ENCODE measurements around the gene SPTSSA. TPM values are rescaled to one million over a fixed set of nuclear protein-coding genes. Genes with fewer than 3 reads are reported as not detected.
A peak's percentile ranks its signal among the peaks of the same experiment; 100 is the strongest.

SPTSSA gene
- total RNA-seq, 1 experiment from 2014 or later: 24.5 TPM

DNA sequence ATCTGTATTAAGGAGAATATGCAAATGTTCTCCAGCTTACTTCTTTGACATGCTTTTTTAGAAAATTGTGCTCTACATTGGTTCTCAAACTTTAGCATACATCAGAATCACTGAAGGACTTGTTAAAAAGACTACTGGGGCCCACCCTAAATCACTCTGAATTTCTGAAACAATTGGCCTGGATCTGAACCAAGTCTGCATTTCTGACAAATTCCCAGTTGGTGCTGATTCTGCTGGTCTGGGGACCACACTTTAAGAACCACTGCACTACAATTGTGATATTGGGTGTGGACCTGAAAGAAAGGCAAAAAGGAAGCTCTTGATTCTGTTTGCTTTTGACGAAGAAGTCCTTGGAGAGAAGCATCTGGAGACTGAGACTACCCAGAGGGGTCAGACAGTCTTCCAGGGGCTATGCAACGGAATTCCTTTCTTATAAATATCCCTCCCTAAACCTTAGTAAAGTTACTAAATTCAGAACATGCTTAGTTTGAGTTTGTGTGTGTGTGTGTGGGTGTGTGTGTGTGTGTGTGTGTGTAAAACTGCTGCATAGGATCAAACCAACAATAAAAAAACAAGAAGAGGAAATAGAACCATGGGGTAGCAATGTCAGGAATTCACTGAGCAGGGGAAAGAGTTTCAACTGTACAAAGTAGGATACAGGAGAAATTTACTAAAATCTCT is 40.6 kb upstream of the SPTSSA start:
- no peaks in the 10 kb centered on the region for H3K9me3 Mint-ChIP-seq
- no peaks in the 10 kb centered on the region for H3K27me3 Mint-ChIP-seq (ENCODE audit: low read depth)
- TF ChIP-seq CBFB (CRISPR knock-in tag; IDR thresholded peaks at IDR 0.05; ENCODE audit: low read depth) (no peak), NFYB (CRISPR knock-in tag; conservative IDR thresholded peaks at IDR 0.05; ENCODE audit: low read depth) (no peak), JAZF1 (CRISPR knock-in tag; IDR thresholded peaks at IDR 0.05) (no peak), PRRX2 (CRISPR knock-in tag; IDR thresholded peaks at IDR 0.05) (no peak), ZNF219 (CRISPR knock-in tag; IDR thresholded peaks at IDR 0.05; ENCODE audit: borderline replicate concordance) (no peak), RELA (CRISPR knock-in tag; IDR thresholded peaks at IDR 0.05; ENCODE audit: borderline replicate concordance) (no peak), ETV6 (CRISPR knock-in tag; IDR thresholded peaks at IDR 0.05) (no peak), IRF2 (CRISPR knock-in tag; IDR thresholded peaks at IDR 0.05; ENCODE audit: borderline replicate concordance, low read depth) (no peak), SP1 (CRISPR knock-in tag; conservative IDR thresholded peaks at IDR 0.05) (no peak), NR3C1 (CRISPR knock-in tag; conservative IDR thresholded peaks at IDR 0.05; ENCODE audit: low read depth) (no peak)
- TF ChIP-seq, protein P1, sequence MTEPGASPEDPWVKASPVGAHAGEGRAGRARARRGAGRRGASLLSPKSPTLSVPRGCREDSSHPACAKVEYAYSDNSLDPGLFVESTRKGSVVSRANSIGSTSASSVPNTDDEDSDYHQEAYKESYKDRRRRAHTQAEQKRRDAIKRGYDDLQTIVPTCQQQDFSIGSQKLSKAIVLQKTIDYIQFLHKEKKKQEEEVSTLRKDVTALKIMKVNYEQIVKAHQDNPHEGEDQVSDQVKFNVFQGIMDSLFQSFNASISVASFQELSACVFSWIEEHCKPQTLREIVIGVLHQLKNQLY (CRISPR knock-in tag; IDR thresholded peaks at IDR 0.05): no peak
- TF ChIP-seq, protein P2, sequence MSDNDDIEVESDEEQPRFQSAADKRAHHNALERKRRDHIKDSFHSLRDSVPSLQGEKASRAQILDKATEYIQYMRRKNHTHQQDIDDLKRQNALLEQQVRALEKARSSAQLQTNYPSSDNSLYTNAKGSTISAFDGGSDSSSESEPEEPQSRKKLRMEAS (CRISPR knock-in tag; IDR thresholded peaks at IDR 0.05): no peak
- TF ChIP-seq, protein P3, sequence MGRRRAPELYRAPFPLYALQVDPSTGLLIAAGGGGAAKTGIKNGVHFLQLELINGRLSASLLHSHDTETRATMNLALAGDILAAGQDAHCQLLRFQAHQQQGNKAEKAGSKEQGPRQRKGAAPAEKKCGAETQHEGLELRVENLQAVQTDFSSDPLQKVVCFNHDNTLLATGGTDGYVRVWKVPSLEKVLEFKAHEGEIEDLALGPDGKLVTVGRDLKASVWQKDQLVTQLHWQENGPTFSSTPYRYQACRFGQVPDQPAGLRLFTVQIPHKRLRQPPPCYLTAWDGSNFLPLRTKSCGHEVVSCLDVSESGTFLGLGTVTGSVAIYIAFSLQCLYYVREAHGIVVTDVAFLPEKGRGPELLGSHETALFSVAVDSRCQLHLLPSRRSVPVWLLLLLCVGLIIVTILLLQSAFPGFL (CRISPR knock-in tag; IDR thresholded peaks at IDR 0.05; ENCODE audit: borderline replicate concordance): no peak
- TF ChIP-seq, protein P4, sequence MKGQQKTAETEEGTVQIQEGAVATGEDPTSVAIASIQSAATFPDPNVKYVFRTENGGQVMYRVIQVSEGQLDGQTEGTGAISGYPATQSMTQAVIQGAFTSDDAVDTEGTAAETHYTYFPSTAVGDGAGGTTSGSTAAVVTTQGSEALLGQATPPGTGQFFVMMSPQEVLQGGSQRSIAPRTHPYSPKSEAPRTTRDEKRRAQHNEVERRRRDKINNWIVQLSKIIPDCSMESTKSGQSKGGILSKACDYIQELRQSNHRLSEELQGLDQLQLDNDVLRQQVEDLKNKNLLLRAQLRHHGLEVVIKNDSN (CRISPR knock-in tag; IDR thresholded peaks at IDR 0.05): no peak
- TF ChIP-seq, protein P5, sequence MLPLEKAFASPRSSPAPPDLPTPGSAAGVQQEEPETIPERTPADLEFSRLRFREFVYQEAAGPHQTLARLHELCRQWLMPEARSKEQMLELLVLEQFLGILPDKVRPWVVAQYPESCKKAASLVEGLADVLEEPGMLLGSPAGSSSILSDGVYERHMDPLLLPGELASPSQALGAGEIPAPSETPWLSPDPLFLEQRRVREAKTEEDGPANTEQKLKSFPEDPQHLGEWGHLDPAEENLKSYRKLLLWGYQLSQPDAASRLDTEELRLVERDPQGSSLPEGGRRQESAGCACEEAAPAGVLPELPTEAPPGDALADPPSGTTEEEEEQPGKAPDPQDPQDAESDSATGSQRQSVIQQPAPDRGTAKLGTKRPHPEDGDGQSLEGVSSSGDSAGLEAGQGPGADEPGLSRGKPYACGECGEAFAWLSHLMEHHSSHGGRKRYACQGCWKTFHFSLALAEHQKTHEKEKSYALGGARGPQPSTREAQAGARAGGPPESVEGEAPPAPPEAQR (CRISPR knock-in tag; IDR thresholded peaks at IDR 0.05): no peak
- TF ChIP-seq, protein P6, sequence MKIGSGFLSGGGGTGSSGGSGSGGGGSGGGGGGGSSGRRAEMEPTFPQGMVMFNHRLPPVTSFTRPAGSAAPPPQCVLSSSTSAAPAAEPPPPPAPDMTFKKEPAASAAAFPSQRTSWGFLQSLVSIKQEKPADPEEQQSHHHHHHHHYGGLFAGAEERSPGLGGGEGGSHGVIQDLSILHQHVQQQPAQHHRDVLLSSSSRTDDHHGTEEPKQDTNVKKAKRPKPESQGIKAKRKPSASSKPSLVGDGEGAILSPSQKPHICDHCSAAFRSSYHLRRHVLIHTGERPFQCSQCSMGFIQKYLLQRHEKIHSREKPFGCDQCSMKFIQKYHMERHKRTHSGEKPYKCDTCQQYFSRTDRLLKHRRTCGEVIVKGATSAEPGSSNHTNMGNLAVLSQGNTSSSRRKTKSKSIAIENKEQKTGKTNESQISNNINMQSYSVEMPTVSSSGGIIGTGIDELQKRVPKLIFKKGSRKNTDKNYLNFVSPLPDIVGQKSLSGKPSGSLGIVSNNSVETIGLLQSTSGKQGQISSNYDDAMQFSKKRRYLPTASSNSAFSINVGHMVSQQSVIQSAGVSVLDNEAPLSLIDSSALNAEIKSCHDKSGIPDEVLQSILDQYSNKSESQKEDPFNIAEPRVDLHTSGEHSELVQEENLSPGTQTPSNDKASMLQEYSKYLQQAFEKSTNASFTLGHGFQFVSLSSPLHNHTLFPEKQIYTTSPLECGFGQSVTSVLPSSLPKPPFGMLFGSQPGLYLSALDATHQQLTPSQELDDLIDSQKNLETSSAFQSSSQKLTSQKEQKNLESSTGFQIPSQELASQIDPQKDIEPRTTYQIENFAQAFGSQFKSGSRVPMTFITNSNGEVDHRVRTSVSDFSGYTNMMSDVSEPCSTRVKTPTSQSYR (CRISPR knock-in tag; IDR thresholded peaks at IDR 0.05): no peak
- H3K4me1 Mint-ChIP-seq: peaks cover 15% of the 10 kb centered on the region
- POLR2A ChIA-PET: no interaction called here
- DNase-seq (ENCODE audit: low spot score): no peak
- ATAC-seq: peak; percentile 20; the same call in 1 of the 2 replicates
- H3K27ac Mint-ChIP-seq: no peak overlapping the region
- no peaks in the 10 kb centered on the region for H3K36me3 Mint-ChIP-seq
- no peak overlapping the region for H3K4me3 Mint-ChIP-seq
- CTCF ChIA-PET: interaction anchor here (0.6 to 1.8 kb wide), 2 partner anchors 12 to 171 kb away, joined by 3 to 6 read pairs; no protein-coding TSS in a partner anchor

DNA sequence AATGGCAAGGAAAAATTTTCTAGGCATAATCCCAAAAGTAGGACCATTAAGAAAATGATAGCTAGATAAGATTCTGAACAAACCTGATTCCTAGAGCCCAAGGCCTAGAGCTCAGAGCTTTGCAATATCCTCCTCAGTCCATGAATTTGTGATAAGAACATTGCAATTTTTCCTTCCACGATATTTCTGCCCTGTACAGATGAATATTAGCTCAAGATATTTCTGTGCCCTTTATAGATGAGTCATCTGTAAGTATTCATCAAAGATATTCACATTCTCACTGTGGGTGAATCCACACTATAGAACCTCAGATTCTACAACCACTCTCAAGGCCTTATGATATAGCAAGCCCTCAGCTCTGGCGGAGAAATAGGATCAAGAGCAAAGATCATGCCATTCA is 40.0 kb upstream of the SPTSSA start:
- no peak for ATAC-seq
- POLR2A ChIA-PET: no interaction called here
- no peaks in the 10 kb centered on the region for H3K9me3 Mint-ChIP-seq
- no peak for TF ChIP-seq TEAD1 (CRISPR knock-in tag; IDR thresholded peaks at IDR 0.05)
- no peak for TF ChIP-seq TP53 (CRISPR knock-in tag; IDR thresholded peaks at IDR 0.05)
- no peak for TF ChIP-seq MYBL2 (CRISPR knock-in tag; IDR thresholded peaks at IDR 0.05)
- TF ChIP-seq TEAD4 (CRISPR knock-in tag; IDR thresholded peaks at IDR 0.05): no peak
- TF ChIP-seq, protein P7, sequence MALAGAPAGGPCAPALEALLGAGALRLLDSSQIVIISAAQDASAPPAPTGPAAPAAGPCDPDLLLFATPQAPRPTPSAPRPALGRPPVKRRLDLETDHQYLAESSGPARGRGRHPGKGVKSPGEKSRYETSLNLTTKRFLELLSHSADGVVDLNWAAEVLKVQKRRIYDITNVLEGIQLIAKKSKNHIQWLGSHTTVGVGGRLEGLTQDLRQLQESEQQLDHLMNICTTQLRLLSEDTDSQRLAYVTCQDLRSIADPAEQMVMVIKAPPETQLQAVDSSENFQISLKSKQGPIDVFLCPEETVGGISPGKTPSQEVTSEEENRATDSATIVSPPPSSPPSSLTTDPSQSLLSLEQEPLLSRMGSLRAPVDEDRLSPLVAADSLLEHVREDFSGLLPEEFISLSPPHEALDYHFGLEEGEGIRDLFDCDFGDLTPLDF (CRISPR knock-in tag; IDR thresholded peaks at IDR 0.05): no peak
- TF ChIP-seq ZNF121 (CRISPR knock-in tag; IDR thresholded peaks at IDR 0.05): no peak
- TF ChIP-seq FOXK1 (CRISPR knock-in tag; IDR thresholded peaks at IDR 0.05): no peak
- TF ChIP-seq, protein P8, sequence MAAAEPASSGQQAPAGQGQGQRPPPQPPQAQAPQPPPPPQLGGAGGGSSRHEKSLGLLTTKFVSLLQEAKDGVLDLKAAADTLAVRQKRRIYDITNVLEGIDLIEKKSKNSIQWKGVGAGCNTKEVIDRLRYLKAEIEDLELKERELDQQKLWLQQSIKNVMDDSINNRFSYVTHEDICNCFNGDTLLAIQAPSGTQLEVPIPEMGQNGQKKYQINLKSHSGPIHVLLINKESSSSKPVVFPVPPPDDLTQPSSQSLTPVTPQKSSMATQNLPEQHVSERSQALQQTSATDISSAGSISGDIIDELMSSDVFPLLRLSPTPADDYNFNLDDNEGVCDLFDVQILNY (CRISPR knock-in tag; IDR thresholded peaks at IDR 0.05): no peak
- TF ChIP-seq ZNF396 (CRISPR knock-in tag; IDR thresholded peaks at IDR 0.05; ENCODE audit: borderline replicate concordance): no peak
- no peak for TF ChIP-seq CBFB (CRISPR knock-in tag; IDR thresholded peaks at IDR 0.05; ENCODE audit: low read depth)
- no peak for TF ChIP-seq HMGA2 (CRISPR knock-in tag; IDR thresholded peaks at IDR 0.05)
- no peak for TF ChIP-seq ZNF317 (CRISPR knock-in tag; IDR thresholded peaks at IDR 0.05; ENCODE audit: borderline replicate concordance, low read depth)

More for the DNA sequence above, 40.0 kb upstream of the SPTSSA start:
- Mint-ChIP-seq H3K4me3 (no peak overlapping the region), H3K27me3 (ENCODE audit: low read depth) (no peaks in the 10 kb centered on the region), H3K27ac (no peak overlapping the region), H3K4me1 (peaks cover 21% of the 10 kb centered on the region), H3K36me3 (no peaks in the 10 kb centered on the region)
- no peak for DNase-seq (ENCODE audit: low spot score)
- CTCF ChIA-PET: interaction anchor here (0.6 to 1.8 kb wide), 3 partner anchors 12 to 170 kb away, joined by 3 to 6 read pairs (median 4); no protein-coding TSS in a partner anchor
